Smooth muscle cell (in vitro differentiated cells): ENCODE measurements around the gene MIDN. TPM values are rescaled to one million over a fixed set of nuclear protein-coding genes. Genes with fewer than 3 reads are reported as not detected.

Experiments used
- DNase-seq: peaks from one replicate; lab custom pipeline; 2025; ENCODE audit not compliant: unreplicated experiment; lab: John Stamatoyannopoulos, UW
- H2AFZ ChIP-seq: fragments of 200-600 bp; sonication (generic); 2 replicates; pipeline ENCODE4 v1.6.0; 2016; ENCODE audit warnings: antibody characterized with exemption, low read depth, mild to moderate bottlenecking
- H3F3A ChIP-seq: fragments of 200-600 bp; sonication (generic); 2 replicates; pipeline ENCODE4 v1.6.0; 2017; ENCODE audit warnings: antibody characterized with exemption, low read depth
- H3K27ac ChIP-seq: fragments of 200-600 bp; sonication (generic); 2 replicates; pipeline ENCODE4 v1.5.1; 2016; ENCODE audit warnings: low read depth, mild to moderate bottlenecking
- H3K27me3 ChIP-seq: fragments of 200-600 bp; sonication (generic); 2 replicates; pipeline ENCODE4 v1.6.1; 2016; ENCODE audit warnings: low read depth, mild to moderate bottlenecking
- H3K36me3 ChIP-seq: fragments of 200-600 bp; sonication (generic); 2 replicates; pipeline ENCODE4 v1.5.1; 2016; ENCODE audit warnings: low read depth
- H3K4me1 ChIP-seq: fragments of 200-600 bp; sonication (generic); 2 replicates; pipeline ENCODE4 v1.5.1; 2016; ENCODE audit warnings: low read depth
- H3K4me2 ChIP-seq: fragments of 200-600 bp; sonication (generic); 2 replicates; pipeline ENCODE4 v1.6.0; 2016; ENCODE audit warnings: mild to moderate bottlenecking
- H3K4me3 ChIP-seq: fragments of 200-600 bp; sonication (generic); 2 replicates; pipeline ENCODE4 v1.5.1; 2016; ENCODE audit warnings: mild to moderate bottlenecking
- H3K79me2 ChIP-seq: fragments of 200-600 bp; sonication (generic); 2 replicates; pipeline ENCODE4 v1.6.0; 2016; ENCODE audit warnings: low read depth, mild to moderate bottlenecking
- H3K9ac ChIP-seq: fragments of 200-600 bp; sonication (generic); 2 replicates; pipeline ENCODE4 v1.6.0; 2016; ENCODE audit warnings: low read depth
- H3K9me3 ChIP-seq: fragments of 200-600 bp; sonication (generic); replicated peaks from 2 replicates; pipeline ENCODE4 v1.5.1; 2016; ENCODE audit warnings: low read depth
- H4K20me1 ChIP-seq: fragments of 200-600 bp; sonication (generic); 2 replicates; pipeline ENCODE4 v1.6.0; 2016; ENCODE audit warnings: low read depth
- WGBS: methylation state at CpG from one replicate; pipeline ENCODE4 v1.1.7; 2016; ENCODE audit warnings: low lambda C conversion rate; 5-methylcytosine and 5-hydroxymethylcytosine counted together
- polyA plus RNA-seq: library from polyadenylated mRNA; unstranded; fragments of >200 nt; fragmentation: Nextera tagmentation; extraction: Ambion mirVana; gene quantifications from 2 replicates; pipeline ENCODE4 v1.2.1, GENCODE V29; 2016
- total RNA-seq: library from RNA; depleted of rRNA; stranded (reverse); fragments of >200 nt; gene quantifications from 2 replicates; pipeline ENCODE4 v1.2.3, GENCODE V29; 2014
- TF ChIP-seq, protein P1 (sequence below): fragments of 200-600 bp; sonication (generic); IDR thresholded peaks from 2 replicates; pipeline ENCODE4 v1.5.1; 2017; ENCODE audit warnings: borderline replicate concordance, mild to moderate bottlenecking, antibody characterized with exemption; ENCODE audit not compliant: insufficient read depth, poor library complexity, severe bottlenecking

Gene MIDN
- total and polyA plus RNA-seq, 2 experiments from 2014 or later = 58.5 to 65.3 TPM

DNA sequence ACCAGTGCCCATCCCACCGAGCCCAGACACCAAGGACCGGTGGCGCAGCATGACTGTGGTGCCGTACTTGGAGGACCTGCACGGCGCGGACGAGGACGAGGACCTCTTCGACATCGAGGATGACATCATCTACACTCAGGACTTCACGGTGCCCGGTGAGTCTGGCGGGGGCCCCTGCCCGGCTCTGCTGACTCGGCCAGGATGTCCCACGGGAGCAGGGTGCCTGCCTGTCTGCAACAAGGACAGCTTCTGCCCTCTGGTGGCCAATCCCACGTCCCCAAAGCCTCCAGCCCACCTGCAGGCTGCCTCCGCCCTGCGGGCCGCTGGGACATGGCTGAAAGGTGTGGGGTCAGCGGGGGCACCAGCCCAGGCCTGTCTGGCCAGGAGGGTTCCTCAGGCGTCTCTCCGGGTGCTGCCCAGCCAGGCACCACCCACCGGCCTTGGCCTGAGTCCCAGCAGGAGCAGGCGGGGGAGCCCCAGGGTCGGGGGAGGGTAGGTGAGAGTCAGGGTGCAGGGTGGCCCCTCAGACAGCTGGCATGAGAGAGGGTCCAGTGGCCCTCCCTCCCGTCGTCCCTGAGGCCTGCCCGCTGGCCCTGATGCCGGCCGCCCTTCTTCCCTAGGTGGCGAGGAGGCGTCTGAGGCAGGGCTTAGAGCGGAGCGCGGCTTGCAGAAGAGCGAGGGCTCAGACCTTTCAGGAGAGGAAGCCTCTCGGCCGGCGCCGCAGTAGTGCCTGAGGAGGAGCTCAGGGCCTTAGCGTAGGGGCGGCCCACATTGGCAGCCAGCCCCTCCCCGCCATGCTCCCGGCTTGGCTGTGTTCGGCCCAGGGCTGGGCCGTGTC, 25.1 kb upstream of the MIDN start:
- Histone ChIP-seq H2AFZ (no peak overlapping the region), H3K79me2 (peaks cover 22% of the 10 kb centered on the region), H3K9me3 (no peaks in the 10 kb centered on the region), H3K4me3 (no peak overlapping the region), H3F3A (no peaks in the 10 kb centered on the region), H3K36me3 (no peaks in the 10 kb centered on the region), H3K9ac (no peak overlapping the region), H3K27ac (no peak overlapping the region), H3K4me1 (no peaks in the 10 kb centered on the region), H3K27me3 (no peaks in the 10 kb centered on the region), H3K4me2 (no peak overlapping the region), H4K20me1 (peaks cover 68% of the 10 kb centered on the region)
- no peak for DNase-seq
- TF ChIP-seq, protein P1, sequence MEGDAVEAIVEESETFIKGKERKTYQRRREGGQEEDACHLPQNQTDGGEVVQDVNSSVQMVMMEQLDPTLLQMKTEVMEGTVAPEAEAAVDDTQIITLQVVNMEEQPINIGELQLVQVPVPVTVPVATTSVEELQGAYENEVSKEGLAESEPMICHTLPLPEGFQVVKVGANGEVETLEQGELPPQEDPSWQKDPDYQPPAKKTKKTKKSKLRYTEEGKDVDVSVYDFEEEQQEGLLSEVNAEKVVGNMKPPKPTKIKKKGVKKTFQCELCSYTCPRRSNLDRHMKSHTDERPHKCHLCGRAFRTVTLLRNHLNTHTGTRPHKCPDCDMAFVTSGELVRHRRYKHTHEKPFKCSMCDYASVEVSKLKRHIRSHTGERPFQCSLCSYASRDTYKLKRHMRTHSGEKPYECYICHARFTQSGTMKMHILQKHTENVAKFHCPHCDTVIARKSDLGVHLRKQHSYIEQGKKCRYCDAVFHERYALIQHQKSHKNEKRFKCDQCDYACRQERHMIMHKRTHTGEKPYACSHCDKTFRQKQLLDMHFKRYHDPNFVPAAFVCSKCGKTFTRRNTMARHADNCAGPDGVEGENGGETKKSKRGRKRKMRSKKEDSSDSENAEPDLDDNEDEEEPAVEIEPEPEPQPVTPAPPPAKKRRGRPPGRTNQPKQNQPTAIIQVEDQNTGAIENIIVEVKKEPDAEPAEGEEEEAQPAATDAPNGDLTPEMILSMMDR = peak; percentile 50
- 92% methylated on average over 46 of the region's 48 CpGs for WGBS

DNA sequence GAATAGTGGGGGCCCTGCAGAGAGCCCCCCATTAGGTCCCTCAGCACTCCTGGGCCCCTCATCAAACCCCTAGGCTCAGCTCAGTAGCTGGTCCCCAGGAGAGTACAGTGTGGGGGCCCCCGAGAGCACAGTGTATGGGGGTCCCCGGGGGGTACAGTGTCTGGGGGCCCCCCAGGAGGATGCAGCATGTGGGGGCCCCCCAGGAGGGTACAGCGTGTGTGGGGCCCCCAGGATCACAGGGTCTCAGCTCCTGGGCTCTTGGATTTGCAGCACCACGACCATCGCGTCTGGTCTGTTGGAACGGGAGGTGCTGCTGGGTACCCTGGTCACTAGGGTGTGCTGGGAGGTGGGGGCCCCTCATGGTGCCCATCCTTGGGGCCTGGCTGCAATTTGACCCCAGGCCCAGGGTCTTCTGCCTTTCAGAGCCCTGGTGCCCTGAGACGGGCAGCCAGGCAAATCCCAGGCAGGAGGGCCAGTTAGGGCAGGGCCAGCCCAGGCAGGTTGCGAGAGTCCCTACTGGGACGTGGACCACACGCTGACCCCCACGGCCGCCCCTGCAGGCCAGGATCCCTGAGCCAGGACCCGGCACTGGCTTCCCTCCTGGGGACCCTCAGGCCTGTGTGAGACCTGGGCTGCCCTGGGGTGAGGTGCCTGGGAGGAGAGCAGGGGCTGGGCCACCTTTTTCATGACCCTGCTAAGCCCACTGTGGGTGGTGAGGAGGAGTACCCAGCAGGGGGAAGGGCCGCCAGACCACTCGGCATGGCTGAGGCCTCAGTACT, 24.1 kb upstream of the MIDN start:
- Histone ChIP-seq H3K9ac (no peak overlapping the region), H3K4me1 (no peaks in the 10 kb centered on the region), H3K79me2 (peaks cover 12% of the 10 kb centered on the region), H4K20me1 (peaks cover 59% of the 10 kb centered on the region), H2AFZ (no peak overlapping the region), H3K27ac (no peak overlapping the region), H3K4me2 (no peak overlapping the region), H3K4me3 (no peak overlapping the region), H3K9me3 (no peaks in the 10 kb centered on the region), H3F3A (no peaks in the 10 kb centered on the region), H3K27me3 (no peaks in the 10 kb centered on the region), H3K36me3 (no peaks in the 10 kb centered on the region)
- TF ChIP-seq, protein P1 = no peak
- DNase-seq = no peak
- WGBS = 97% methylated on average over 12 of the region's 16 CpGs

DNA sequence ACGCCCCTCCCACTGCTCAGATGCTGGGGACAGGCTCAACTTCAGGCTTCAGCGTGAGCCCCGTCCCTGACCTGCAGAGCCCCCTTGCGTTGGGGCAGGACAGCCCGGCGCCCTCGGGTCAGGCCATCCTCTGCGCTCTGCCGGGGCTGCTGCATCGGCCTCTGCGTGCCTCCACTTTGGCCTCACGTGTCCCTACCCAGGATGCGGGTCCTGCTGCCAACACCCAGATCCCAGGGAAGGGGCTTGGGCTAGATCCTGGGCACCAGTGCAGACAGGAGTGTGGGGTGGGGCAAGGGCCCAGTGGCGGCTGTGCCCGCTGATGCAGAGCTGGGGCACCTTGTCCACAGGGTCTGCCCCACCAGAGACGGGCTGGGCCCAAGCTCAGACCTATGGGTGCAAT, 23.5 kb upstream of the MIDN start:
- WGBS = 93% methylated on average over 16 of the region's 16 CpGs
- Histone ChIP-seq H4K20me1 (peaks cover 57% of the 10 kb centered on the region), H3K4me1 (no peaks in the 10 kb centered on the region), H3K4me3 (no peak overlapping the region), H3K79me2 (peaks cover 6% of the 10 kb centered on the region), H3K9me3 (no peaks in the 10 kb centered on the region), H3F3A (no peaks in the 10 kb centered on the region), H3K27me3 (no peaks in the 10 kb centered on the region), H2AFZ (no peak overlapping the region), H3K36me3 (no peaks in the 10 kb centered on the region), H3K9ac (no peak overlapping the region), H3K4me2 (no peak overlapping the region), H3K27ac (no peak overlapping the region)
- TF ChIP-seq, protein P1 = no peak
- no peak for DNase-seq
